ENCODE measurements around the gene ABCD3. TPM values are rescaled to one million over a fixed set of nuclear protein-coding genes. Genes with fewer than 3 reads are reported as not detected.

Gene ABCD3
- total RNA-seq, 1 experiment from 2014 or later, result 48.8 TPM

- no peak for ATAC-seq
- peak overlapping the region; percentile 83 for H3K9ac ChIP-seq (ENCODE audit: low read length)
- H3K4me1 ChIP-seq (ENCODE audit: control insufficient read depth in 1 of 2, insufficient read depth in 2 of 2, low read length in 2 of 2), result peaks cover 13 to 49% of the 10 kb centered on the region in 2 experiments; a peak in 3 of 4 replicates
- CTCF ChIA-PET, result no interaction called here
- DNase-seq (ENCODE audit: low read depth, low spot score), result no peak
- no peaks in the 10 kb centered on the region for H3K27me3 ChIP-seq (ENCODE audit: insufficient read depth, low read length)
- H2AFZ ChIP-seq (ENCODE audit: low read depth, low read length, poor library complexity, severe bottlenecking), result no peak overlapping the region
- H3K4me2 ChIP-seq (ENCODE audit: low read length), result peak overlapping the region; percentile 86
- BruUV-seq (replicated peaks), result no TSS peak
- H3K4me3 ChIP-seq (replicated peaks in 1 of 2; ENCODE audit: low read depth in 1 of 2, low read length in 2 of 2), result peak overlapping the region in 1 of 2 experiments; percentile 76; a peak in 2 of 4 replicates
- peaks cover 70% of the 10 kb centered on the region for H3K79me2 ChIP-seq (ENCODE audit: insufficient read depth, low read length)
- TF ChIP-seq ZNF274 (IDR thresholded peaks at IDR 0.05; ENCODE audit: low read depth, low read length) (no peak), SRF (IDR thresholded peaks at IDR 0.05; ENCODE audit: low read depth) (no peak), POLR2AphosphoS5 (IDR thresholded peaks at IDR 0.05; ENCODE audit: low read depth, low read length) (0 out of 2 replicates have a peak, but pooled peaks have one; percentile 18), CBX3 (IDR thresholded peaks at IDR 0.05; ENCODE audit: low read depth) (no peak), YY1 (IDR thresholded peaks at IDR 0.05; ENCODE audit: extremely low read depth, insufficient replicate concordance, low read depth, low read length) (no peak)
- no peaks in the 10 kb centered on the region for H4K20me1 ChIP-seq (ENCODE audit: insufficient read depth)
- intact Hi-C loops (cut with micrococcal nuclease), result no loop called here
- RAD21 ChIA-PET (ENCODE audit: low non-redundant PET in 1 of 2, low total read pairs in 2 of 2, uncharacterized antibody in 2 of 2, unreplicated experiment in 2 of 2), result no interaction called here
- H3K9me2 ChIP-seq (ENCODE audit: insufficient read depth), result no peaks in the 10 kb centered on the region
- POLR2A ChIA-PET, result no interaction called here
- H3K36me3 ChIP-seq (ENCODE audit: control insufficient read depth in 1 of 2, insufficient read depth in 2 of 2, low read length in 2 of 2), result peaks cover 6 to 56% of the 10 kb centered on the region in 2 experiments; a peak in 1 of 4 replicates
- no peaks in the 10 kb centered on the region for H3K9me3 ChIP-seq (ENCODE audit: control insufficient read depth in 1 of 2, insufficient read depth in 1 of 2, low read depth in 1 of 2, low read length in 2 of 2)
- H3K27ac ChIP-seq (ENCODE audit: low read depth, low read length), result peak overlapping the region; percentile 84; the same call in 1 of the 2 replicates
Observed at GRCh38 chr1:94539496-94539895, 121.3 kb downstream of the ABCD3 start.

GRCh38 chr1:94540440-94541245 lies 122.5 kb downstream of the ABCD3 start:
- Histone ChIP-seq H3K9me2 (ENCODE audit: insufficient read depth) (no peaks in the 10 kb centered on the region), H3K79me2 (ENCODE audit: insufficient read depth, low read length) (peaks cover 59% of the 10 kb centered on the region), H3K4me1 (ENCODE audit: control insufficient read depth in 1 of 2, insufficient read depth in 2 of 2, low read length in 2 of 2) (peaks cover 13 to 59% of the 10 kb centered on the region in 2 experiments; a peak in 3 of 4 replicates), H4K20me1 (ENCODE audit: insufficient read depth) (no peaks in the 10 kb centered on the region), H3K9me3 (ENCODE audit: control insufficient read depth in 1 of 2, insufficient read depth in 1 of 2, low read depth in 1 of 2, low read length in 2 of 2) (no peaks in the 10 kb centered on the region), H3K9ac (ENCODE audit: low read length) (peak overlapping the region; percentile 83), H3K4me3 (replicated peaks in 1 of 2; ENCODE audit: low read depth in 1 of 2, low read length in 2 of 2) (peak overlapping the region; percentile 76), H3K27ac (ENCODE audit: low read depth, low read length) (peak overlapping the region; percentile 84), H3K4me2 (ENCODE audit: low read length) (peak overlapping the region; percentile 86), H2AFZ (ENCODE audit: low read depth, low read length, poor library complexity, severe bottlenecking) (no peak overlapping the region), H3K36me3 (ENCODE audit: control insufficient read depth in 1 of 2, insufficient read depth in 2 of 2, low read length in 2 of 2) (peaks cover 5 to 45% of the 10 kb centered on the region in 2 experiments; a peak in 1 of 4 replicates), H3K27me3 (ENCODE audit: insufficient read depth, low read length) (no peaks in the 10 kb centered on the region)
- intact Hi-C loops (cut with micrococcal nuclease), result loop anchor here (5.0 kb wide), 2 partner anchors 57 to 262 kb away; no protein-coding TSS in a partner anchor
- ChIA-PET RAD21 (ENCODE audit: low non-redundant PET in 1 of 2, low total read pairs in 2 of 2, uncharacterized antibody in 2 of 2, unreplicated experiment in 2 of 2) (no interaction called here), POLR2A (interaction anchor here (0.7 kb wide), 1 partner anchor 215 kb away, joined by 3 read pairs; no protein-coding TSS in a partner anchor), CTCF (no interaction called here)
- TF ChIP-seq EZH2 (IDR thresholded peaks at IDR 0.05), result no peak
- peak; percentile 46 for TF ChIP-seq MAX (IDR thresholded peaks at IDR 0.05)
- ATAC-seq (peak; percentile 6), DNase-seq (ENCODE audit: low read depth, low spot score) (no peak)
- BruUV-seq (replicated peaks), result TSS peak; percentile 46
